GM18520 (cell line): ENCODE results near the gene GLIS2.

Source experiments
- ATAC-seq: cut with Tn5 transposase; IDR thresholded peaks from one replicate; pipeline ENCODE4 v1.9.1; 2021; ENCODE audit not compliant: unreplicated experiment

GLIS2 gene

DNA sequence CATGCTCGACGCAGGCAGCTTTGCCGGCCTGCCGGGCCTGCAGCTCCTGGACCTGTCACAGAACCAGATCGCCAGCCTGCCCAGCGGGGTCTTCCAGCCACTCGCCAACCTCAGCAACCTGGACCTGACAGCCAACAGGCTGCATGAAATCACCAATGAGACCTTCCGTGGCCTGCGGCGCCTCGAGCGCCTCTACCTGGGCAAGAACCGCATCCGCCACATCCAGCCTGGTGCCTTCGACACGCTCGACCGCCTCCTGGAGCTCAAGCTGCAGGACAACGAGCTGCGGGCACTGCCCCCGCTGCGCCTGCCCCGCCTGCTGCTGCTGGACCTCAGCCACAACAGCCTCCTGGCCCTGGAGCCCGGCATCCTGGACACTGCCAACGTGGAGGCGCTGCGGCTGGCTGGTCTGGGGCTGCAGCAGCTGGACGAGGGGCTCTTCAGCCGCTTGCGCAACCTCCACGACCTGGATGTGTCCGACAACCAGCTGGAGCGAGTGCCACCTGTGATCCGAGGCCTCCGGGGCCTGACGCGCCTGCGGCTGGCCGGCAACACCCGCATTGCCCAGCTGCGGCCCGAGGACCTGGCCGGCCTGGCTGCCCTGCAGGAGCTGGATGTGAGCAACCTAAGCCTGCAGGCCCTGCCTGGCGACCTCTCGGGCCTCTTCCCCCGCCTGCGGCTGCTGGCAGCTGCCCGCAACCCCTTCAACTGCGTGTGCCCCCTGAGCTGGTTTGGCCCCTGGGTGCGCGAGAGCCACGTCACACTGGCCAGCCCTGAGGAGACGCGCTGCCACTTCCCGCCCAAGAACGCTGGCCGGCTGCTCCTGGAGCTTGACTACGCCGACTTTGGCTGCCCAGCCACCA lies 65.4 kb downstream of the GLIS2 start:
- ATAC-seq: no peak

DNA sequence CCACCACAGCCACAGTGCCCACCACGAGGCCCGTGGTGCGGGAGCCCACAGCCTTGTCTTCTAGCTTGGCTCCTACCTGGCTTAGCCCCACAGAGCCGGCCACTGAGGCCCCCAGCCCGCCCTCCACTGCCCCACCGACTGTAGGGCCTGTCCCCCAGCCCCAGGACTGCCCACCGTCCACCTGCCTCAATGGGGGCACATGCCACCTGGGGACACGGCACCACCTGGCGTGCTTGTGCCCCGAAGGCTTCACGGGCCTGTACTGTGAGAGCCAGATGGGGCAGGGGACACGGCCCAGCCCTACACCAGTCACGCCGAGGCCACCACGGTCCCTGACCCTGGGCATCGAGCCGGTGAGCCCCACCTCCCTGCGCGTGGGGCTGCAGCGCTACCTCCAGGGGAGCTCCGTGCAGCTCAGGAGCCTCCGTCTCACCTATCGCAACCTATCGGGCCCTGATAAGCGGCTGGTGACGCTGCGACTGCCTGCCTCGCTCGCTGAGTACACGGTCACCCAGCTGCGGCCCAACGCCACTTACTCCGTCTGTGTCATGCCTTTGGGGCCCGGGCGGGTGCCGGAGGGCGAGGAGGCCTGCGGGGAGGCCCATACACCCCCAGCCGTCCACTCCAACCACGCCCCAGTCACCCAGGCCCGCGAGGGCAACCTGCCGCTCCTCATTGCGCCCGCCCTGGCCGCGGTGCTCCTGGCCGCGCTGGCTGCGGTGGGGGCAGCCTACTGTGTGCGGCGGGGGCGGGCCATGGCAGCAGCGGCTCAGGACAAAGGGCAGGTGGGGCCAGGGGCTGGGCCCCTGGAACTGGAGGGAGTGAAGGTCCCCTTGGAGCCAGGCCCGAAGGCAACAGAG lies 66.3 kb downstream of the GLIS2 start:
- no peak for ATAC-seq

DNA sequence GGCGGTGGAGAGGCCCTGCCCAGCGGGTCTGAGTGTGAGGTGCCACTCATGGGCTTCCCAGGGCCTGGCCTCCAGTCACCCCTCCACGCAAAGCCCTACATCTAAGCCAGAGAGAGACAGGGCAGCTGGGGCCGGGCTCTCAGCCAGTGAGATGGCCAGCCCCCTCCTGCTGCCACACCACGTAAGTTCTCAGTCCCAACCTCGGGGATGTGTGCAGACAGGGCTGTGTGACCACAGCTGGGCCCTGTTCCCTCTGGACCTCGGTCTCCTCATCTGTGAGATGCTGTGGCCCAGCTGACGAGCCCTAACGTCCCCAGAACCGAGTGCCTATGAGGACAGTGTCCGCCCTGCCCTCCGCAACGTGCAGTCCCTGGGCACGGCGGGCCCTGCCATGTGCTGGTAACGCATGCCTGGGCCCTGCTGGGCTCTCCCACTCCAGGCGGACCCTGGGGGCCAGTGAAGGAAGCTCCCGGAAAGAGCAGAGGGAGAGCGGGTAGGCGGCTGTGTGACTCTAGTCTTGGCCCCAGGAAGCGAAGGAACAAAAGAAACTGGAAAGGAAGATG lies 67.0 kb downstream of the GLIS2 start:
- no peak for ATAC-seq

DNA sequence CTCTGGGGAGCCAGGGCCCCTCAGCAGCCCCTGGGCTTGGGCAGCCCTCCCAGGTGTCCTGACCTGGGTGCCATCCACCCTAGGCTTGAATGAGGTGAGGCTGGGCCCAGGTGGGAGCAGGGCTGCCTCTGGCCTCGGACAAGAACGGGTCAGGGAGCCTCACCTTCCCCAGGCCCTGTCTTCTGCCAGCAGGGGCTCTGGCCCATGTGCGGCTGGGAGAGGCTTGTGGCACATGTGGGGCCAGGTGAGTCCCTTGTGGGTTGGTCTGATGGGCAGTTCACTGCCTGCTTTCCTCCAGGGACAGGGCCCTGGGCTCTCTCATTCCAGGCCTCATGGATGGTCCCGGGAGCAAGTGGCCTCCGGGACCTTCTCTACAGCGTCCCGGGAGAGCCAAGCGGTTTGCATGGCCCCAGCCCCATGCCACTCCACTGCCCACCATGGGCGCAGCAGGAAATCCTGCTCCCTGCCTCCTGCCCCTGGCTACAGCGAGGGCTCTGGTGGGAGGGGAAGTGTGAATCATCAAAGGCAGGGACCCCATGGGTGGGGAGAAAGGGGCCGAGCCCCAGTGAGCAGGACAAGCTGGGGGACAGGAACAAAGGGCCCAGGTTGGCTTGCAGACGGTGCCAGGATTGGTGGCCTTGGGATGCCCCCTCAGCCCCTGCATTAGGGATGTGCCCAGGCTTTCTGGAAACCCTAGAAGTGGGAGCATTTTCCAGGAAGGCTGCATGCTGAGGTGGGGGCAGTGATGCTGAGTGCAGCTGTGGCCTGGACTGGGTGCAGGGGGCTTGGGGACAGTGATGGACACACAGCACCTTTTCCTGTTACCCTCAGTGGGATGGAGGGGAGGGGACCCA lies 68.0 kb downstream of the GLIS2 start:
- no peak for ATAC-seq

DNA sequence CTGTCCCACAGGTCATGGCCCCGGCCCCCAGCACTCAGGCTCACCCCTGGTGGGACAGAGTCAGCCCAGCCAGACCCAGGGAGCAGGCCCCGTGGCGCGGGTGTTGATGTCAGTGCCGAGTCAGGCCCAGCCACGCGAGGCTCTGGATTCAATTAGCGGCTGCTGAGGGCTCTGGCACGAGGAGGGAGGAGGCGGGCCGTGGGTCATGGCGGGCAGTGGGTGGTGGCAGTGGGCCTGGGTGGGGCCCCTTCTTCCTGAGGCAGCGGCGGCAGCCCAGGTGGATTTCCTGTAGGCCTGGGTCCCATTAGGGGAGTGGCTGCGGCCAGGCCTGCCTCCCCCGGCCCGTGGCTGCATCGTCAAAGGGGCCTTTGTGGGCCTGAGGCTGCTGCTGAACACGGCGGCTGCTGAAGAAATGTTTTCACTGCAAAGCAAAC lies 68.7 kb downstream of the GLIS2 start:
- ATAC-seq: no peak

DNA sequence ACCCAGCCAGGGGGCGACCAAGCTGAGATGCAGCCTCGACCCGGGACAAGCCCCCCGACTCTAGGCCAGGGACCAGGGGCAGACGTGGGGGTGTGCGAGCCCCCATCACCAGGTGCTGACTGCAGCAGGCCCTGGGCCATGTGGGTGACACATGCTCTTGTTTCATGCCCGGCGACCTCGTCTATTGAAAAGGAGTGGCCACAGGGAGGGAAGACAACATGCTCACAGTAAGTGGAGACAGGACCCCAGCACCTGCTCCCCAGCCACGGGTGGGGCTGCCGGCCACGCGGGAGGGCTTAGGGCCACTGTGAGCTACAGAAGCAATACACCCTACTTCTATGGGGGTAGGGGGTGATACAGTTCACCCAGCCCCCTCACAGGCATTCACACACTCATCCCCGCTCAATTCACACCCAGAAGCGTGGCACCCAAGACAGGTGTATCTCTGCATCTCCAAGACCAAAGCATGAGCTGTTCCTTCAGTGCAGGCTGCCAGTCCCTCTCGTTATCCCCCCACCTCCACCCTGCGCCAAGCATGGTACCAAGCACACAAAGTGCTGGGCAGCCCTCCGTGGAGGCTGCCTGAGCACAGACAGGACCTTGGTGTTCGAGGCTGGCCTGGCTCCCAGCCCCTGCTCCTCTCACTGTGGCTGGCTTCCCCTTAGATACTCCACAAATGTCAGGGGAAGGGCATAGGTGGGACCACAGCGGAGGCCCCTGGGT lies 69.4 kb downstream of the GLIS2 start:
- no peak for ATAC-seq

DNA sequence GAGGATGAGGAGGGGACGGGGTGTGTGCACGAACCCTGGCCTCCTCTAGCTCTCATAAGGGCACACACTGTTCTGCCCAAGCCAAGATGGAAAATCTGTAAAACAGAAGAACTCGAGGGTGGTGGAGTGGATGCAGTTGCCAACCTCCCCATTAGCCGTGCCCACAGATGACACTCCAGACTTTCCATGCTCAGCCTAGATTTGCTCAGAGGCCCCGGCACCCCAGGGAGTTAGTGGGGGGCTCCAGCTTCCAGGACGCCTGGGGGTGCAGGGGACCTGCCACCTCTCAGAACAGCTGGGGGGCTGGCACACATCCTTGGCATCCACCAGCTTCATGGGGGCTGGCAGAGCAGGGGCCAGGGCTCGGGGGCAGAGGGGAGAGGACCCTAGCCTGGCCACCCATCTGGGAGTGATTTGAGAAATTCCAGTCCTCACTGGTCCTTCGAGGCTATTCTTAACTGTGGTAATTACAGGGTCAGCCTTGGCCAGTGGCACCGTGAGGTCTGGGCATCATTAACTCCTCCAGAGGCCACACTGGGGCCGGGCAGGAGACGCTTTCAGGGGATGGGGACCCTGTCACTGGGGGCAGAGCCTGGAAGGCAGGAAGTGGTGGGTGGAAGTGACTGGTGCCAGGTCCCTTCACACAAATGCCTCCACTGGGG lies 70.1 kb downstream of the GLIS2 start:
- ATAC-seq: no peak

DNA sequence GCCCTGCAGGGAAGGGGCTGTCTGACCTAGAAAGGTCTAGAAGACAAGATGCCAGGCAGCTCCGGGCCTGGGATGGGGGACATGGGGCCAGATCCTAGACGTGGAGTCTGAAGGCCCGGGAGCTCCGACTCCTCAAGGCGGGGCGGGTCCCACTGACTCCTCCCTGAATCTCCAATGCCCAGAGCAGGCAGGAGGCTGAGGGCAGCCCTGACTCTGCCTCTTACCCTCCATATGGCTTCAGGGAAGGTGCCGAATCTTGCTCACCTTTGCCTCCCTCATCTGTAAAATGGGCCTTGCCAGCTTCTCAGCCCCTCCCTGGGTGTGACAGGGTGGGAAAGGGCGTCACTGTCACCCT lies 70.6 kb downstream of the GLIS2 start:
- ATAC-seq: no peak

DNA sequence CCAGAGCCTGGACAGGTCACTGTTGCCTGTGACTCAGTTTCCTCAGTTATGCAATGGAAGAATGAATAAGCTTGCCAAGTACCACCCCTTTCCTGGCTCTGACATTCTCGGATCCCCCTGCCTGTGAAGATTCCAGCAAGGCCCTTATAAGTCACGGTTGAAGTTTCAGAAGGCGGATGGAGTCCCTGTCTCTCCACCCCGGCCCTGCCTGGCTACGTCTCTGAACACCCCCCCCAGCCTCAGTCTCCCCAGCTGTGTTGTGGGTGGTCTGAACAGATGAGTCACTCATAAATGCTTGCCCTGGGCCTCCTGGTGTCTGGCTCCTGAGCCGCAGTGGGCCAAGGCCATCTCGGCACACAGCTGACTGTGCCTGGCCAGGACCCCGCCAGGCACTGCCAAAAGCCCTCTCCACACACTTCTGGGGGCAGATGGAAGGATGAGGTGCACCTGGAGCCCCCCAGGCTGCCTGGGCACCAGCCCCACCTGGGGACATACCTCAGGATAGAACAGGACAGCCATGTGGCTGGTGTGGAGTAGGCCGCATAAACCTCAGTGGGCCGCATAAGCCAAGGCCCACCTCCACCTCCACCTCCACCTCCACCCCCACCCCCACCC lies 71.2 kb downstream of the GLIS2 start:
- ATAC-seq: no peak

DNA sequence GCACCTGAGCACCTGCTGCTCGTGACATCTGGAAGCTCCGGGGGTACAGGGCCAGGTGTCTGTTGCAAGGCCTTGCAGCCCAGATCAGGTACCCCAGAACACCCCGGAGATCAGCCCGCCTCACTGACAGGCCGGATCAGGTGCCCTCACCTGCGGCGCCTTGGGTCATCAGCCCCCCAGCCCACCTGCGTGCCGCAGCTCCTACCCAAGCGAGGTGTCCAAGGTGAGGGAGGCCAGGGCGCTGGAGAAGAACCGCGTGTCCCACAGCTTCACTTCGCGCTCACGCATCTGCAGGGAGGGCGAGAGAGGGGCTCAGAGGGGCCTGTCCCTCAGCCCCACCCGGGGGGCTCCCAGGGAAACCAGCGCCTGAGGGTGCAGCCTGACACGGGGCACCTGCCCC lies 71.9 kb downstream of the GLIS2 start:
- ATAC-seq: no peak

DNA sequence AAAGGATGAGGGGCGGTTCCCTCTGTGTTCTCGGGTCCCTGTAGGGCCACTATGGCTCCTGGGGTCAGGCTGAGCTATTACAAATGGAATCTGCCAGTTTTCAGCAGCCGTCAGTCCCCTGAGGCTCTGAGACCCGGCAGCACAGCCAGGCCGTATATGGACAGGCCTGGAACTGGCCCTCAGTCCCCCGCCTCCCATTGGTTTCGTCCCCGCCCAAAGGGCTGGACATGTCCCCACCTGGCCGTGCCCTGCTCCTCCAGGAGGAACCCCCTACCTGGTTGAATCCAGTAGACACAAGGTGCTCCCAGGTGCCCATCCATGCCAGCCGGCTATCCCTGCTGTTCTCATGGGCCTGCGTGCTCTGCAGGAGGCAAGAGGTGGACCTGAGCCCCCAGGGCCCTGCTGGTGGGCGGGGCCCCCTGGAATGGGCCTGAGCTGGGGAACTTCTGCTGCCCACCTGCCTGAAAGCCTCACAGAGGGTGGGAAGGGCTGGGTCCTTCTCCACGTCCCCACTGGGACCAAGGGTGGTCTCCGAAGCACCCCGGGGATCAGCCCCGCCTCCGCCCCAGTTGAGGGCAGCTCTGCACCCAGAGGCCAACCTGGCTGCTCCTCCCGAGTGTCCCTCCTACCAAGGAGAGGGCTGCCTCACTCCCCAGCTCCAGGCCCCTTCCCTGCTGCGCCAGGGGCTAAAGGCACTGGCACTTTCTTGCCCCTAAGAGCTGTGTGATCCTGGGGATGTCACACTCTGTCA lies 72.6 kb downstream of the GLIS2 start:
- no peak for ATAC-seq
